Activated T-cell treated with anti-CD3 and anti-CD28 coated beads, Interleukin-2, amount 50 U/mL, for 48 hours (primary cell): ENCODE data around the gene GPATCH2L.

ENCODE experiments used
- DNase-seq, 2 experiments: peaks; one replicate each; pipeline ENCODE4 v3.0.0-alpha.2; 2020

The GPATCH2L gene

DNA sequence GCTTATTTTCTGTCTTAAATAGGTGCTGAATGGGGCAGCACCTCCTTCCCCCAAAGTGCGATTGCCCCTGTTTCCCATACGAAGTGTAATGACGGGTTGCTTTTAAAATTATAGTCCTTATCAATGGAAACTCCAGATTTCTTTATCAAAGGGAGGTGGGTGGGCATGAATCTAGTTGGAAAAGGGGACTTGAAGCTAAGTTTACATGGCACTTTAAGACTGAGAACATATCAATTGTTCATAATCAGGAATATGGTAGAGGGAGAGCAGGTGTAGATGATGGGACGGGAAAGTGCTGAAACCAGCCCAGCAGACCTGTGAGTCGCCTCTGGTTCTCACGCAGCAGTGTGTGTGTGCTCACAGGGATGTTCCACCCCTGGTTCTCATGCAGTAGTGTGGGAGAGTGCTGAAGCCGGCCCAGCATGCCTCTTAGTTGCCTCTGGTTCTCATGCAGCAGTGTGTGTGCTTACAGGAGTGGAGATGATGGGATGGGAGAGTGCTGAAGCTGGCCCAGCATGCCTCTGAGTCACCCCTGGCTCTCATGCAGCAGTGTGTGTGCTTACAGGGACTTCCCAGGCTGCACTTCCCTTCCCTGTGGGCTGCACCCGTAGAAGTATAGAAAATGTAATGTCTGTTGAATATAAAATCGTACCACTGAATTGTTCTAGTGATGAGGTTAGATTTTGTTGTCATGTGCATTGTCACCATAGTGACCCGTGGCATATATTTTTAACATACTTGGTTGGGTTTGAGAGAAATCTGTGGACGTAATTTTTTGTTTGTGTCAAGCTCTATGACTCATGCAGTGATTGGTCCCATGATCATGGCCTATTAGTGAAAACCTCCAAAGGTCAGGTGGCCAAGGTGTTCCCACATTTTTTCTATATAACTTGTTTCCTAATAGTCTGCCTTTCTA is 51.6 kb downstream of the GPATCH2L start:
- no peak for DNase-seq

DNA sequence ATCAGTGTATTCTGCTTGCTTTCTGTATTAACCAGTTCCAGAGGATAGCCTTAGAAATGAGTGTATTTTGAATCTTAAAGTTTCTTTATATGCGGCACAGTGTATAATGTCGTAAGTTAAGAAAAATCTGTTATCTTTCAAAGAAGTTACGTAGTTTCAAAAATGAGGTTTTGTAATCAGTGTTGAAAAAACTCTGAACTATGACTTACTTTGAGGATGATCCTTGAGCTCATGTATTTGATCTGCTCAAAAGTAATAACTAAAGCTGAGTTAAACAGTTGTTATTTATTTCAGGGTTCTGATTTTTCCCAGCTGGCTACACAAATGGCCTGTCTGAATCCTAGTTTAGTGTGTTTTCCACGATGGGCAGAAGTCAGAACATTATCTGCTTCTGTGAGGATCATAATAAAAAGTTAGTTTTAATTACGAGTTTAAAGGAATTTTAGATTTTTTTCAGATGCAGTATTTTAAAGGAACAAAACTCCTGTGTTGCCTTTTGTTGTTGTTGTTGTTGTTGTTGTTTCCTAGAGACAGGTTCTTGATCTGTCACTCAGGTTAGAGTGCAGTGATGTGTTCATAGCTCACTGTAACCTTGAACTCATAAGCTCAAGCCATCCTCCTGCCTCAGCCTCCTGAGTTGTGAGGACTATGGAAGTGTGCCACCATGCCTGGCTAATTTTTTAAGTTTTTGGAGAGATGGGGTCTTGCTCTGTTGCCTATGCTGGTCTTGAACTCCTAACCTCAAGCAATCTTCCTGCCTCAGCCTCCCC is 52.9 kb downstream of the GPATCH2L start:
- DNase-seq: no peak

DNA sequence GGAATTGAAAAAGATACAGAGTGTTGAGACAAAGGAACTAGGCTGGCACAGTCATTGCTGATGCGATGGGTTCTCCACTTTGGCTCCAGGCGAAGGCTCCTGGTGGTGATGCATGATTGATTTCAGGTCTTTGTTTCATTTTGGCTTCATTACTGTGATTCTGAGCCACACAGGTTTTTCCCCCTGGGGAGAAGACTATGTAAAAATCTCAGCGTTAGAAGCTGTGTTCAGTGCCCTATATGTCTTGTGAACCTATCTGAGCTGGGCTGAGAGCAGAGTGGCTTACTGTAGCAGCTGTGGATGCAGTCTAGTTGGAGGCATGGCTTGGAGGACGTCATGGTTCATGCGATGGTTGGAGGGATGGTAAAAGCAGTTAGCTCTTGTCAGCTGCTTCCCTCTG is 54.0 kb downstream of the GPATCH2L start:
- DNase-seq: no peak

DNA sequence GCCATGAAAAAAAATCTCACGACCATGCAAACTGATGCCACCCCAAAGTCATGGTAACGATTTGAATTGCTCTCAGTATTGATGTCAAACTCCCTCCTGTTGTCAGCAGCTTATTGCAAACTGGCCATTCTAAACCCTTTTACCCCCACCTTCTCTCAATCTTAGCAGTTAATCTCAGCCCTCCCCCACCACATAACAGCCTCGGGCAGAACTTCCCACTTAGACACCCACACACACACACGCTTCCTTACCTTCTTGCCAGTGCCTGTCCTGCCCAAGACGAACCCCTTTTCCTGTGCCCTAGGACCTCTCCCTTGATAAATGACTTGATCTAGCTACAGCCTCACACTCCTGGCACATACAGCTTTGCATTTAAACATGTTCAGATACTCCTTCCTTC is 56.6 kb downstream of the GPATCH2L start:
- no peak for DNase-seq

DNA sequence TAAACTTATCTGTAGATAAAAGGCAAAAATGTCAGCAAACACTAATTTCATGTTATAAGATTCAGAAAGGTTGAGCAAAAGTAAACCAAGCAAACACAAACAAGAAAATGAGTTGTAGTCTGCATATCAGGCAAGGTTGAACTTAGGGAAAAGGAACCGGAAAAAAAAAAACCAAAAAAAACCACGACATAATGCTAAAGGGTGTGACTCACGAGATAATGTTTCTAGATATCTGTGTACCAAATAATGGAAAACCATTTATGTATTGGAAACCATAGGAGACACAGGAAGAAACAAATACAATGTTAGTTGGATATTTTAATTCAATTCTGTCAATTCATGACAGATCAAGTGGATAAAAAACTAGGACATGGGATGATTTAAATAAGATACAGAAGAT is 60.5 kb downstream of the GPATCH2L start:
- DNase-seq: no peak

DNA sequence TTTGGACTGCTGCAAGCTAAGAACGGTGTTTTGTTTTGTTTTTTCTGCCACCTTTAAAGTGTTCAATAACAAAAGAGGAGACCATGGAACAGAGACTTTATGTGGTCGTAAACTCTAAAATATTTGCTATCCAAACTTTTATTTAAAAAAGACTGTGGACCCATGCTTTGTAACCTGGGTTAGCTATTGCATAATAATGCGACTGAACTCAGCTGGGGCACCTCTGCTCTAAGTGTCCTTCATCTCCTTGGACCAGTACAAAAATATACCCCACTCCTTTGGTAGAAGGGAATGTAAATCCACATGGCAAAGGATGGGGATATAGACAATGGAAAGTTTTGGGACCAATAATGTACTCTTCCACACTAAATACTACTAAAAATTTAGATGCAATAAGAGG is 65.5 kb downstream of the GPATCH2L start:
- no peak for DNase-seq

DNA sequence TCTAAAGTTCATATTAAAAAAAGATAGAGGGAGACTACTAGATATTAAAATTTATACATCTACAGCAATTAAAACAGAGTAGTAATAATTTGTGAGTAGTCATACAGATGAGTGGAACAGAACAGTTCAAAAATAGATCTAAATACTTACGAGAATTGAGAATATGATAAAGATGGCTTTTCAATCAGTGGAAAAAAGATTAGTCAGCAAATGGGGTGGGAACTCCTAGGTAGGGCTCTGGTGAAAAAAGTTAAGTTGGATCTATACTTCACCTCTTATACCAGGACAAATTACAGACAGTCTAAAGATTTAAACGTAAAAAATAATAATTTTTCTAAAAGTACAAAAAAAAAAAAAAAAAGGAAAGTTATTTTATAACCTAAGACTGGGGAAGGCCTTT is 66.9 kb downstream of the GPATCH2L start:
- no peak for DNase-seq

DNA sequence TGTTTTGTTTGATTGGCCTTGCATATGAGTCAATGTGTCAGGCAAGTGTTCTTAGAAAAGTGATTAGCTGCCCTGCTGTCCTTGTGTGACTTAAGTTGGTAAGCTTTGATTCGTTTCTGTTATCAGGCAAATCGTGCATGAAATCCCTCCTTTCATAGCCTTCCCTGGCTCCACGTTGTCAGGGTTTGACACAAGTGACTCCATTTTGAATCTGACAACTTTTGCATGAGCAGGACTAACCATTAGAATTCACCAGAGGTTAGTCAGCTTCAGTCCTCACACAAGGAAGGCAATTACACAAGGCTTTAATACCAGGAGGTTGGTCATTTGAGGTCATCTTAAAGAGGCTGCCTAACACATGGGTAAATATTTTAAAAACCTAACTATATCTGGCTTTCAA is 68.2 kb downstream of the GPATCH2L start:
- DNase-seq: no peak

DNA sequence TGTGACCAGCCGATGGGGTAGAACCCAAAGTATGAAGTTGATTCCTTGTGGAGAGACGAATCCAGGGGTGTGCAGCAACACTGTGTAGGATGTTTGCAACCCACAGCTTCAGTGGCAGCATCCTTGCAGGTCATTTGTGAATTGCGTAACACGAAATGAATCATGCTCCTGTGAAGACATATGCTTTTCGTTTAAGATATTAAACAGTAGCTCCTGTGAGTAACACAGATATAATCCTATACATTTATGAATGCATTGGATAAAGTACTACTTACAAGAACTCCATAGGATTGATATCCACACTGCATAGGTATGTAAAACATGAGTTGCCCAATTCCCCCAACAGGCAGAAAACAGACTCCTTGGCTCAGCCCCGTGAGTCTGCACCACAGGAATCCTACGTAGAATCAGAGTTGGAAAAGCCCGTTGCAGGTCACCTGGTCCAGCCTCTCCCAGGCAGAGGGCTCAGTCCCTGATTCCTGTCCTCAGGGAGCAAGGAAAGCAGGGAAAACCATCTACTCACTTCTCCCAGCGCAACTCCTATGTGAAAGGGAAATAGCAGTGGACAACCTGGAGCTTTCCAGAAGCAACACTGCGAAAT is 75.8 kb downstream of the GPATCH2L start:
- no peak for DNase-seq

DNA sequence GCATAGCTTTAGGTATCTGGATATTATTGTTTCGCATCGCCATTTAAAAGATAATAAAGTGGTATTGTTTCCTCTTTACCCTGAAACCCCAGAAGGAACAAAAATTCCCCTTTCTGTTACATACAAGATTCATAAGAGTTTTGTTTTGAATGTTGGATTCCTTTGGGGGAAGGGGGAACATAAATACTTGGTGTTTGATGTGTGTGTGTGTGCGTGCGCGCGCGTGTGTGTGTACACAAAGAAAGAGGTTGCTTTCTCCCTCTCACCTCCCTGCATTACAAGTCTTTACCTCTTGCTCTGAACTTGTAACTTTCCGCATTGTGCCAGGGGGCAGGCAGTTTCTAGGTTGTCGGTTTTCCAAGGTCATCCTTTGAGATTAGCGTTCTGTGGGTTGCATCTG is 76.4 kb downstream of the GPATCH2L start:
- no peak for DNase-seq

DNA sequence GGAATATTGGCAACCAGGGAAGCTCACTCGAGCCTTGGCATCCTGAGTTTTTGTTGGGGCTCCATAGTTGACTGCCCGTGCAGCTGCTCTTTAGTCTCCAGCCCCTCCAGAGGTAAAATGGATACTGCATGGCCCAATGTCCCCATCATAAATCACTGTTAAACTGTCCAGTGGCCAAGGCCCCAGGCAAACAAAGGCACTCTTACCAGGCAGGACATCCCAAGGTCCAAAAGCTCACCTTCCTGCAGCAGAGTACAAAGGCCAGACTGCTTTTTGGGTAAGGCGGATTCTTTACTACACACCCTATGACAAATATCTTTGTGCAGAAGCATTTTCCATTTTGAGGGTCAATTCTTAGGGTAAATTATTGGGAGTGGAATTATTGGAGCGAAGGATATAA is 81.1 kb downstream of the GPATCH2L start:
- no peak for DNase-seq

DNA sequence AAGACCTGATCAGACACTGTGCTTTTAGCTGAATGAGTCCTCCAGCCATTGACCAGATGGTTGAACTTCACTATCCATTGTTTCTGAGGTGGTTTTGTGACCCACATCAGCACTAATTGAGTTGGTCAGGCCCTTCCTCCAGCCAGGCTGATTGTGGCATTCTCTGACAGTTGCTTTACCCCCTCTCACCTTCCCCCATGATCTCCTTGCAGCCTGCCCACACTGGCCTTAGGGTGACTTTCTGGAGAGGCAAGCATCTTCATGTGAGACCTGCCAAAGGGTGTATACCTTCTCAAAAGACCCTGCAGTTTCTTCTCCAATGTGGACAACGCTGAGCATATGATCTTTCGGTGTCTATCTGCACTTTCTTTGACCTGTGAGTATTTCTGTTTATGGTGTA is 83.9 kb downstream of the GPATCH2L start:
- DNase-seq: no peak

DNA sequence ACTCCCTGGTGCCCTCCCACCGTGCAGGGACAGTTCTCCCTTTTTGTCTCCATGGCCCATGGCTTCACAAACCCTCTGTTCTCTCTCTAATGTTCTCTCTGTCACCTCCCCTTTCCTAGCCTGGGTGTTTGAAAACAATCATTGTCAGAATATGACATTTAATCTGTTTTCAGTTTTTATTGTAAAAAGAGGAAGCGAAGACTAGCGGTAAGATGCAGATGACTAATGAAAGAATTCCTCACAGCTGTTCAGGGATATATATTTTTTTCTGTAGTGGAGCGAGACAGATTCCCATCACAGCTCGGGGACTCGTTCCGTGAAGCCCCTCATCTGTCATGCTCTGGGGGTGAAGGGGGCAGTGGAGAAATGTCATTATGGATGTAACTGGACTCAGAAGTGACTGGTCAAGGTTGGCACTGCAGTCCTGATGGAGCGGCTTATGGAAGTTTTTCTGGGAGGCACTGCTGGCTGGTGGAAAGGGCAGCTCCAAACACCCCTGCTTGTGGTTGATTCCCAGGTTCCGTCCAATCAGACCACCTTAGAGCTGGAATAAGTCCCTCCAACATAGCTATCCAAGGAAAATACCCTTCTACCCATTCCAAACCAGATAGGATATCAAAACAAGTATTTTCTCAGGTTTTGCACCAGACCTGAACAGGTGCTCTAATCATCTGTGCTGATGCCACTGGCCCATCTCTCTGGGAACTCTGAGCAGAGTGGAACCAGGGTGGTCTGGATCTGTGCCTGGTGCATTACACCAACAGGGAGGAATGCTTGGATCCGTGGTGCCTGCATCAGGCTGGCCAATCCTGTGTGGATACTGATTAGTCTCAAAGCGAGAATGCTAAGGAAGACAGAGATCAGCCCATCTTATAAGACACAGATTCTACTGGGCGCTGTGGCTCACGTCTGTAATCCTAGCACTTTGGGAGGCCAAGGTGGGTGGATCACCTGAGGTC is 84.7 kb downstream of the GPATCH2L start:
- DNase-seq: no peak

DNA sequence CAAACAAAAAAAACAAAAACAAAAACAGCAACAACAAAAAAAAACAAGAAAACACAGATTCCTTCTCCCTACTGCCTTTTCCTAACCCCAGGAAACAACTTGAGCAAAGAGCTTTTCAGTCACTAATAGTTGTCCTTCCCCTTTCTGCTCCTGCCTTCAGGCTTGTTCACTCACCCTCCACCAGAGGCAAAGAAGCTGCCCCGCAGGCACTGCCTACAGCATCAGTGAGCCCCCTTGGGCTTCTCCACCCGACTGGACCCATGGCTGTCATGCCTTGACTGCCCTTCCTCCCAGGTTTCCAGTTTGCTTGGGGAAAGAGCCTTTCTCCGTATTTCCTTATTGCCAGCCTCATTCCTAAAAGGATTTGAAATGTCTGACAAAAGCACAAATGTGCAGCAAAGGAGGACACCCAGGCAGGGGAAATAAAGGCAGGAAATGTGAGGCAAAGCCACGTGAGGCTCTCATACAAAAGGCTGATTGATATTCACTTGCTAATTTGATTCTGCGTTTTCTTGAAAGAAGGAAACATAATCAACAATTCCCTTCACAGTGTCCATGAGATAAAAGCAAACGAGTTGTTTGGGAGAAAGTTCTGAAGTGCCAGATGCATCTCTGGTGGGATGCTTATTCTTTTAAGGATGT is 85.7 kb downstream of the GPATCH2L start:
- DNase-seq: no peak

DNA sequence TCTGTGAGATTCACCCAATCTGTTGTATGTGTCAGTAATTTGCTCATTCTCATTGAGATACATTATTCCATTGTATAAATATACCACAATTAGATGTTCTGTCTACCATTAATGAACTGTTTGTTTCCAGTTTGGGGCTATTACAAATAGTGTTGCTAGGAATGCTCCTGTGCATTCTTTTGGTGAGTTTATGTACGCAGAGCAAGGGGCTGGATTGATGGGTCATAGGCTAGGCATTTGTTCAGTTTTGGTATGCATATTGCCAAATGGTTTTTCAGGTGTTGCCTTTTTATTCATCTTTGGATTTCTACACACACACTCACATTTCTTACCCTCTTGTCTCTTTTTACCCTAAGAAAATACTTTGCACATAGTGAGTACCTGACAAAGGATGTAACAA is 93.4 kb downstream of the GPATCH2L start:
- DNase-seq: no peak

DNA sequence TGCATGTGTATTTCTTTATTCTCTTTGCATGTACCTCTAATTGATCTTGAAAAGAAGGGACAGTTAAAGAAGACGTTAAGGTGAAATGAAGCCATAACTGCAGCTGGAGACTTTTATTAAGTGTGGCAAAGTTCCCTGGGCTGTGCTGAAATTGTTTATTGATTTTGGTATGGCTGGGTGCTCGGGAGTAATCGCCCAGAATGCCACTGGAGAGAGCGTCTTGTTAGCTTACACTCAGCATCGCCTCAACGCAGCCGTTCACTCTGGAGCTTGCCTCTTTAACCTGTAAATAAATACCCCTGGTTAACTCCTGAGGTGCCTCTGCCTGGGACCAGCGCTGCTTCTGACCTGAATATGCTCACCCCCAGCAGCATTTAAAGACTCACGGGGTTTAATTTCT is 98.6 kb downstream of the GPATCH2L start:
- DNase-seq: no peak

DNA sequence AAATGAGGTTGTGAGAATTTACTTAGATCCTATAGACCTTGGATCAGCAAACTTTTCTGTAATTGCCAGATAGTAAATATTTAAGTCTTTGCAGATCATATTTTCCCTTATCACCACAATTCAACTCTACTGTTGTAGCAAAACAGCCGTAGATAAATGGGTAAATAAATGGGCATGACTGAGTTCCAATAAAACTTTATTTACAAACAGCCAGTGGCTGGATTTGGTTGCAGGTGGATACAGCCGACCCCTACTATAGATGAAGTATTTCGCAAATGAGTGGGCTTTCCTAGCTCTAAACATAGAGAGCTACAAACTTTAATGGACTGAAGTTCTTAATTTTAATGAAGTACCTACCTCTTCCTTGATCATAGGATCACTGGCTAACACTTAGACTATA is 100.7 kb downstream of the GPATCH2L start:
- no peak for DNase-seq

DNA sequence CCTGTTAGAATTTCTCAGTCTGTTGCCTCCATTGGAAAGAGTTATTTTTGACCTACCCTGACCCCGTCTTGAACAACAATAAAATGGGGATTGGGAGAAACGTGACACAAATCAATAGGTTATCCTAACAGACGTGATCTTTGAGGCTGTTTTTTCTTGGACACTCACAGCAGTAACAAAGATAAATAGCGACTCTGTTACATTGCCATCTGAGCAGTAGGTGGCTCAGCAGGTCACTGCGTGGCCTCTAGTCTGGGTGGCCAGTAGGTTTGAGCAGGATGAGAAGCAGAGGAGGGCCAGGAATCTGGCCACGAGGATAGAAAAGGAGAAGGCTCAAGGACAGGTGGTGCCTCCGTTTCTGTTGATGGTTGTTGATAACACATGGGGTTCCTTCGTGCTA is 101.4 kb downstream of the GPATCH2L start:
- no peak for DNase-seq

DNA sequence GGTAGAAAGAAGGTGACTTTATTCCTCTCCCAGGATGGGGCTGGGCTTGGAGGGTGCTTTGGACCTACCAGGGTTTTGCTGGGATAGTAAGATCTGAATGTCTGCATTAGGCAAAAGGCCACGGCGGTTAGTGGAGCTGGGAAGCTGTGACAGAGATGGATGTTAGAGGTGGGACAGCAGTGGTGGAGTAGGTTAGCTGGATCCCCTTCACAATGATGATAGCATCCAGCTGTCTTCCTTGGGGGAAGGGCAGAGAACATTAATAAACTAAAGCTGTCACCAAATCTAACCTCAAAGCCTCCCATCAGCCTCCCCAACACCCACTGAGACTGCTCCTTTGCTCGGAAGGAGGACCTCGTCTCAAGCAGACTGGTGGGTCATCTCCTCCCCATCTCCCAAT is 104.8 kb downstream of the GPATCH2L start:
- DNase-seq: no peak

DNA sequence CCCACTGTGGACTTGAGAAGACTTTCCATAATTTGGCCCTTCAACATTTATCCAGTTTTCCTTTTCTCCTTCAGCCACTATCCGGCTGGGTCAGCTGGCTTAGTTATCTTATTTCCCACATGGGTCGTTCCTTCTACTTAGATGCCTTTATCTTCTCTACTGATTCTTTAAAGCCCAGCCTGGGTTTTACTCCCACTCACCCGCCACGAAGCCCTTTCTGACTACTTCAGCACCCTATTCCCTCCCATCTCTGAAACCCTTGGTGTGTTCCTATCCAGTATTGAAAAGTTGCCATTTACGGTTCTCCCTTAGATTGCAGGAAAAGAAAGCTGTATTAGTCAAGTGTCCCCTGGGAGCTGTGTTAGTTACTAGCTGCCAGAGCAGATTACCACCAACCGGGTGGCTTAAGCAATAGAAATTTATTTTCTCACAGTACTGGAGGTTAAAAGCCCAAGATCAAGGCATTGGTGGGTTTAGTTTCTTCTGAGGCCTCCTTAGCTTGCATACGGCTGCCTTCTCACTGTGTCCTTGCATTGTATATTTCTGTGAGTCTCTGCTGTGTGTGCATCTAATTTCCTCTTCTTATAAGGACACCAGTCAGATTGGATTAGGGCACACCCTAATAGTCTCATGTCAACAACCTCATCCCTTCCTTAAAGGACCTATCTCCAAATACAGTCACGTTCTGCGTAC is 105.5 kb downstream of the GPATCH2L start:
- no peak for DNase-seq

DNA sequence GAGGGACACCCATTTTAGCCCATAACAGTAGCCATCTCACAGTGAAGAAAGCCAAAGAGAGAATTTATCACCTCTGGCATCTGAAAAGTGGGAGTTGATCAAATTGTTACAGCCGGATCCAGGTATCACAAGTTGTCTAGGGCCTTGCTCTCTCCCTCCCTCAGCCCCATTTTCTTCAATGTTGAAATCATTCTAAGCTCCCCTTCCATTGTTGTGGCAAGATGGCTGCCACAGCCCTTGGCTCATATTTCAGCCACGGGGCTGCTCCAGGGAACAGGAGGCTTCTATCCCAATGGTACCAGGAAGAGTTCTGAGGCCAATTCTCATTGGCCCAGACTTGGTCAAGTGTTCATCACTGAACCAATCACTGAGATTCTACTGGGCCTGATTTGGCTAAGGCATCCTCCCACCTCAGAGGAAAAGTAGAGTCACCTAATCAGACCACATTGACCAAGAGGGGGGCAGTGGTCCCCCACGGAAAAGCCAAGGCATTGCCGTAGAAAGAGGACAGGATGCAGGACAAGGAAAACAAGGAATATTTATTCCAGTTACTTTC is 106.2 kb downstream of the GPATCH2L start:
- DNase-seq: no peak
